IPS DF 6.9 (cell line): Measurements from ENCODE around the gene ZNF423.

ENCODE experiments used
- DNase-seq: peaks from one replicate; pipeline ENCODE4 v3.0.0-alpha.2; 2013; ENCODE audit warnings: low read depth, low spot score
- H3K27ac ChIP-seq: one replicate; pipeline ENCODE4 v1.5.1; 2013; ENCODE audit warnings: low read length, control low read depth
- H3K27me3 ChIP-seq: 2 replicates; pipeline ENCODE4 v1.6.1; 2013; ENCODE audit warnings: mild to moderate bottlenecking, low read length; ENCODE audit not compliant: control insufficient read depth, insufficient read depth
- H3K36me3 ChIP-seq: 2 replicates; pipeline ENCODE4 v1.6.1; 2013; ENCODE audit warnings: low read length; ENCODE audit not compliant: control insufficient read depth, insufficient read depth
- H3K4me1 ChIP-seq: 2 replicates; pipeline ENCODE4 v1.6.1; 2013; ENCODE audit warnings: low read length; ENCODE audit not compliant: control insufficient read depth, insufficient read depth
- H3K4me3 ChIP-seq: 2 replicates; pipeline ENCODE4 v1.5.1; 2013; ENCODE audit warnings: mild to moderate bottlenecking, low read length
- H3K9me3 ChIP-seq: 2 replicates; pipeline ENCODE4 v1.6.1; 2013; ENCODE audit warnings: low read length, inconsistent platforms; ENCODE audit not compliant: control insufficient read depth, insufficient read depth
- WGBS: extraction: QIAGEN DNeasy Blood & Tissue Kit; methylation state at CpG from one replicate; pipeline ENCODE4 v1.1.7; 2013; ENCODE audit warnings: mixed read lengths, missing lambda C conversion rate; ENCODE audit not compliant: insufficient read length, insufficient coverage; 5-methylcytosine and 5-hydroxymethylcytosine counted together

The ZNF423 gene

DNA sequence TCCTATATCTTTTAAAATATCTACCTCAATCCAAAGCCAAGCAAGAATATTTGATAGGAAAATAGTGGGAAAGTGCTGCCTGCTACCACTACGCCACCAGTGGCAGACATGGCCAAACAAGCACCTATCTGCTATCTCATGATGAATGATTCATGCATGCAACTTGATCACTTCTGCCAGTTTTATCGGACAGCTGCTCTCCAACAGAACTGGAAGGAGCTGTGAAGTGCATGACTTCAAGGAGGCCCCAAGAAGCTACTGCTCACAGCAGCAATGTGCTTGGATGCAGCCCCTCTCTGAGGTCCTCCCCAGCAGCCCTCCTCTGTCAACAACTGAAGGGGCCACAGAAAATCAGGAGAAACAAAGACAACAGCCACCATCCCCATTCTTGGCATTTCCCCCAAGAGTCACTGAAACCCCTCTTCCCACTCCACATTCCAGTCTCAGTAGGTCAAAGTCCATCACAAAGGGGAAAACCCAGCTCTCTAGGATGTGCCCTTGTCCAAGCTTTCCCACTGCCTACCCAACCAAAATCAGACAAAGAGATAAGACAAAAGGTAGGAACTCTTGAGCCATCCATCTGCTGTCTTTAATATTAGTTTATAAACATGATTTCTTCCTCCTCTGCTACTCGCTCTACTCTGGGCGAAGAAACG is 267.1 kb downstream of the ZNF423 start:
- no peaks in the 10 kb centered on the region for H3K36me3 ChIP-seq
- H3K4me3 ChIP-seq, result no peak overlapping the region
- DNase-seq, result no peak
- no peaks in the 10 kb centered on the region for H3K9me3 ChIP-seq
- WGBS, result no CpG with 5 or more reads among the region's 5 CpGs
- peaks cover 7% of the 10 kb centered on the region; the same call in 1 of the 2 replicates for H3K4me1 ChIP-seq
- no peak overlapping the region for H3K27ac ChIP-seq
- no peaks in the 10 kb centered on the region for H3K27me3 ChIP-seq

DNA sequence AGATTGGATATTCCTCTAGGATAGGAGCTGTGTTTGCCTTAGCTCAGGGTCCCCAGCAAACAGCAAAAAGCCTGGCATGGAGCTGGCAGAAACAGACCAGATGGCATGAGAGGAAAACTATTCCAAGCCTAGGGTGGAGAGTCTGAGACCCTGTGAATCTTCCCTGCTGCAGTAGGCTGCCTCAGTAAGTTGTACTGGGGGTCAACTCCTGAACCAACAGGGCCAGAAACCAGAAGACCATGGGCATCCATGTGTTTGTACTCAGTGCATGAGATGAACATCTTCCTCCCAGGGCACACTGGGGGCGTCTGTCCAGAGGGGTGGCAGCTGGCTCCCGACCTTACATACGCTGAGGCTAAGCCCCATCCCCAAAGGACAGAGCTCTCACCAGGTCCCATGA is 267.9 kb downstream of the ZNF423 start:
- H3K27ac ChIP-seq, result no peak overlapping the region
- no peak overlapping the region for H3K4me3 ChIP-seq
- H3K4me1 ChIP-seq, result peaks cover 7% of the 10 kb centered on the region; the same call in 1 of the 2 replicates
- no peak for DNase-seq
- H3K36me3 ChIP-seq, result no peaks in the 10 kb centered on the region
- no CpG with 5 or more reads among the region's 3 CpGs for WGBS
- H3K9me3 ChIP-seq, result no peaks in the 10 kb centered on the region
- H3K27me3 ChIP-seq, result no peaks in the 10 kb centered on the region

DNA sequence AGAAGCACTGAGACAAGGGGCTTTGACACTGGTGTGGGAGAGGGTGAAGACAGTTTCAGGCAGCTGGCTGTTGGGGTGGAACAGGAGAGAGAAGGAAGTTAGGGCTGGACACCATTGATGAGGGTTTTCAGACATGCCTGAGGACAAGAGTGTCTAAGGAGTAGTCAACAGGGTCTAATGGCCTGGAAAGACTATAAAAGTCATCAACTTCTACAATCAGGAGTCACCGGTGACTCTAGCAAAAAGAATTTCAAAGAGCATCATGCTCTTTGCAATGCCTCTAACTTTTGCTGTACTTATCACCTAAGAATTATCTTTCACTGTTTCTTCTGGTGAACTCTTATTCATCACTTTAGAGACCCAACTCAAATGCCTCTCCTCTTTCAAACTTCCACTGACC is 268.4 kb downstream of the ZNF423 start:
- Histone ChIP-seq H3K27ac (no peak overlapping the region), H3K36me3 (no peaks in the 10 kb centered on the region), H3K4me3 (no peak overlapping the region), H3K9me3 (no peaks in the 10 kb centered on the region), H3K4me1 (peaks cover 5% of the 10 kb centered on the region; the same call in 1 of the 2 replicates), H3K27me3 (no peaks in the 10 kb centered on the region)
- no CpG with 5 or more reads among the region's 1 CpG for WGBS
- no peak for DNase-seq

DNA sequence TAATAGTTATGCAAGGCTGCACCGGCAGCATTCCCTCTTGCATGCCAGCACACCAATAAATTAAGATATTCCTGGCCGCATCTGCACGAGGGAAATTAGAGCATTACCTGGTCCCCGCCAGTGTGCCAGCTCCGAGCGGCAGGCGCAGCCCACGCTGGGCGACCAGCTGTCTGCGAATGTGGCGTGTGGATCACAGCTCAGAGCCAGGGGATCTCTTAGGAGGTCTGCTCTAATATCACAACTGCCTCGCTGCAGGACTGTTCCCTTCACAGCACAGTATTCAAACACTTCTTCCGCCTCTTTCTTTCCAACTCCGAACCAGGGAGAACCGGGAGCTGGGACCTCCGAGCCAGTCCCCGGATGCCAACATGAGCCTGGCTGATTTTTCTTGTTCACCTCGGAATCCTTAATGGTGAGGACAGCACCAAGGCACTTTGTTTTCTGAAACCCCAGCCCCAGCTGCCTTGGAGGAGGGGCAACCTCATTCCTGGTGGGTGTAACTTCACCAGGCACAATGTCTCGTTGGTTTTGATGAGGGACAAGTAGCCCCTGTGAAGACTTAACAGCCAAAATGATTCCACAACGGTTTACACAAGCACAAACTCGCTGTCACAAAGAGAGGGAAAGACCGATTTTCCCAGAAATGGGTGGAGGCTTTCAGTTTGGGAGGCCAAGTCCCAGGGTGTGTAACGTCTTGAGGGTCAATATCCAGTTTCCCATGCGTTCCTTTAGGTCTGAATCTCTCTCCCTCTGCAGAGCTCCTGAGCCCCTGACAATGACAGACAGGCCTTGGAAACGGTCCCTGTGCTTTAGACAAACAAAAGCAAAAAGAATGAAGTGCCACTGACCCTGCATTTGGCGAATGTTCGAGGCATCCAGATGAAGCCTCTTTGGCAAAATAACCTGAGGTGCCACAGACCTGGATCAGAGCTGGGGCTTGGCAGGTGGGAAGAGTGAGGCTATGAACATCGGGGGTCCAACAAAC is 269.2 kb downstream of the ZNF423 start:
- DNase-seq, result no peak
- peaks cover 5% of the 10 kb centered on the region; the same call in 1 of the 2 replicates for H3K4me1 ChIP-seq
- H3K27me3 ChIP-seq, result no peaks in the 10 kb centered on the region
- H3K27ac ChIP-seq, result no peak overlapping the region
- no peak overlapping the region for H3K4me3 ChIP-seq
- H3K36me3 ChIP-seq, result no peaks in the 10 kb centered on the region
- WGBS, result no CpG with 5 or more reads among the region's 28 CpGs
- H3K9me3 ChIP-seq, result no peaks in the 10 kb centered on the region

GRCh38 chr16:49585143-49585832 is 270.6 kb downstream of the ZNF423 start:
- peaks cover 5% of the 10 kb centered on the region; the same call in 1 of the 2 replicates for H3K4me1 ChIP-seq
- DNase-seq, result no peak
- H3K27me3 ChIP-seq, result no peaks in the 10 kb centered on the region
- H3K4me3 ChIP-seq, result no peak overlapping the region
- H3K27ac ChIP-seq, result no peak overlapping the region
- H3K9me3 ChIP-seq, result no peaks in the 10 kb centered on the region
- no CpG with 5 or more reads among the region's 11 CpGs for WGBS
- no peaks in the 10 kb centered on the region for H3K36me3 ChIP-seq

- no peaks in the 10 kb centered on the region for H3K27me3 ChIP-seq
- no CpG with 5 or more reads among the region's 3 CpGs for WGBS
- no peak overlapping the region for H3K4me3 ChIP-seq
Measured at GRCh38 chr16:49583911-49584310, 272.0 kb downstream of the ZNF423 start.

DNA sequence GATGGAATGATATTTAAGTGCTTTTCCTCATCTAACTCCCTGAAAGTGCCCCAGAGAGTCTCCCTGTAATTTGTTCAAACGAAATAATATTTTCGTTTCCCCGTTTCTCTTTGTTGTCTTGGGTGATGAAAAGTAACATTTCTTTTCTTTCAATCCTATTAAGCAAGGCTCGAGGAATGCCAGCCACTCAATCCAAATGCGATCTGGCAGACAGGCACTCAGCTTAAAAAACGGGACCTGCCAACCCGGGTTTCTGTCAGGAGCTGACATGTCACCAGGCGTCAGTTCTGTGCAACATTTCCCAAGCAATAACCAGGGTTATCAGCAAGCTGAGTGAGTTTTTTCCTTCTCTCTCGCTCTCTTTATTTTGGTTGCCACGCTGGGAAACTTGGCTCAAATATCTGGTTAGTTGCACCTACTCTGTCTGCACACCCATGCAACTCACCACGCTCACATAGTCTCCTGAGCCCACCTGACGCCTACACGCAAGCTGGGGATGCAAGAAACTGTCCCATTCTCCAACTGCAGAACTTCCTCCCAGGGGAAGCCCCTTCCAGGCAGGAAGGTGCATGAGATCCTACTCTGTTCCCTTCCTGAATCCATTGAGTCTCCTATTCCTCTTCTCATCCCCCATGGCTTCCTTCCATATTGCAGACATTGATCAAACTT is 274.1 kb downstream of the ZNF423 start:
- H3K9me3 ChIP-seq, result no peaks in the 10 kb centered on the region
- no peaks in the 10 kb centered on the region for H3K27me3 ChIP-seq
- no CpG with 5 or more reads among the region's 13 CpGs for WGBS
- no peaks in the 10 kb centered on the region for H3K36me3 ChIP-seq
- no peak for DNase-seq
- no peak overlapping the region for H3K27ac ChIP-seq
- H3K4me3 ChIP-seq, result no peak overlapping the region
- peaks cover under 1% of the 10 kb centered on the region; the same call in 1 of the 2 replicates for H3K4me1 ChIP-seq

More at GRCh38 chr16:49583911-49584310, 272.0 kb downstream of the ZNF423 start:
- H3K4me1 ChIP-seq, result peaks cover 5% of the 10 kb centered on the region; the same call in 1 of the 2 replicates
- H3K27ac ChIP-seq, result no peak overlapping the region
- no peaks in the 10 kb centered on the region for H3K36me3 ChIP-seq
- DNase-seq, result no peak
- H3K9me3 ChIP-seq, result no peaks in the 10 kb centered on the region

GRCh38 chr16:49580751-49581303 is 275.1 kb downstream of the ZNF423 start:
- WGBS, result no CpG with 5 or more reads among the region's 16 CpGs
- no peak overlapping the region for H3K27ac ChIP-seq
- H3K36me3 ChIP-seq, result no peaks in the 10 kb centered on the region
- no peaks in the 10 kb centered on the region for H3K9me3 ChIP-seq
- DNase-seq, result no peak
- no peaks in the 10 kb centered on the region for H3K27me3 ChIP-seq
- 0 out of 2 replicates have a peak, but pooled peaks cover under 1% of the 10 kb centered on the region for H3K4me1 ChIP-seq
- no peak overlapping the region for H3K4me3 ChIP-seq

DNA sequence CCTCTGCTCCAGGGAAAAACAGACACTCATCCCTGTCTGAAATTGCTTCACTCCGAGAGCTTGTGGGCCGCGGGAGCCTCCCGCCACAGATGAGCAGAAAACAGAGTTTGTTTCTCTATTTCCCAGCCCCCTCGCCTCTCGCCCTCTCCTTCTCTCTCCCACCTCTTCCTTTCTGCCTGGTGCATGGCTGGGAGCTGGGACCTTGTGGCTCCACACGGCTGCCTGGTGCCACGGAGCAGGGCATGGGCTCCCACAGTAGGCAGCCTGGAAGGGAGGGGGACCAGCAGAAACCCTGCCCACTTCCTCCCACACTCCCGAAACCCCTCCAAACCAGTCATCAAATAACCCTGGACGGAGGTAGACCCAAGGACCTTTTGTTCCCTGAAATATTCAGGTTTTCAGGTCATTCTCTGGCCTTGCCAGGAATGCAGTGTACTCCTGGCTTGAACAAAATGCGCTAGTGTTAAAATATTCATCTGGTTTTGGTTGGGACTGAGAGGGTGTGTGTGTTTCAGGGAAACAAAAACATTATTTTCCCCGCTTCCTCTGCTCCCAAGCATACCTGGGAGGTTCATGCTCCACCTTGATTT is 277.4 kb downstream of the ZNF423 start:
- WGBS, result no CpG with 5 or more reads among the region's 12 CpGs
- Histone ChIP-seq H3K27me3 (no peaks in the 10 kb centered on the region), H3K27ac (no peak overlapping the region), H3K36me3 (no peaks in the 10 kb centered on the region), H3K4me1 (peaks cover 5% of the 10 kb centered on the region; the same call in 1 of the 2 replicates), H3K9me3 (no peaks in the 10 kb centered on the region), H3K4me3 (no peak overlapping the region)
- DNase-seq, result no peak
